Common myeloid progenitor, CD34-positive (primary cell): ENCODE measurements around the gene MYO3A.

Experiments
- CTCF ChIA-PET: fragments of 350-600 bp; sonication (Branson Sonifier 250); formaldehyde crosslinking; loops from one replicate; lab custom pipeline; 2021; ENCODE audit warnings: antibody characterized with exemption; lab: Charles Lee
- POLR2A ChIA-PET: fragments of 350-600 bp; sonication (Branson Sonifier 250); formaldehyde crosslinking; loops from one replicate; lab custom pipeline; 2021; ENCODE audit warnings: antibody characterized with exemption; lab: Charles Lee
- DNase-seq, 3 donors: peaks; one replicate each; pipeline versions ENCODE4 v3.0.0 to v3.0.0-alpha.2; 2013
- H3K27ac ChIP-seq, 2 experiments: 1 replicate in 1 of 2; 2 replicates in 1 of 2; pipeline ENCODE4 v1.7.0; 2013; ENCODE audit warnings: inconsistent platforms in 2 of 2, low read length in 2 of 2, mild to moderate bottlenecking in 2 of 2, low read depth in 1 of 2, moderate library complexity in 1 of 2; ENCODE audit not compliant: severe bottlenecking in 2 of 2, insufficient read depth in 1 of 2, poor library complexity in 1 of 2
- H3K27me3 ChIP-seq, 5 experiments: replicated peaks in 2 of 5; 1 replicate in 3 of 5; 2 replicates in 2 of 5; pipeline versions ENCODE4 v1.6.1 to v1.7.0; 2013; ENCODE audit warnings: low read length in 4 of 5, mild to moderate bottlenecking in 2 of 5, moderate library complexity in 2 of 5, inconsistent platforms in 1 of 5; ENCODE audit not compliant: insufficient read depth in 5 of 5, control insufficient read depth in 4 of 5
- H3K36me3 ChIP-seq, 4 experiments: 1 replicate in 2 of 4; 2 replicates in 2 of 4; pipeline versions ENCODE4 v1.6.1 to v1.7.0; 2013; ENCODE audit warnings: low read length in 3 of 4, control low read depth in 1 of 4, mild to moderate bottlenecking in 1 of 4; ENCODE audit not compliant: control insufficient read depth in 4 of 4, insufficient read depth in 4 of 4
- H3K4me1 ChIP-seq, 4 experiments: 1 replicate in 3 of 4; 2 replicates in 1 of 4; pipeline versions ENCODE4 v1.6.1 to v1.7.1; 2013; ENCODE audit warnings: low read length in 3 of 4, mild to moderate bottlenecking in 3 of 4, control low read depth in 1 of 4, inconsistent platforms in 1 of 4, moderate library complexity in 1 of 4; ENCODE audit not compliant: control insufficient read depth in 4 of 4, insufficient read depth in 4 of 4; ENCODE audit errors: control extremely low read depth in 1 of 4
- H3K4me3 ChIP-seq, 7 experiments: 1 replicate in 4 of 7; 2 replicates in 3 of 7; pipeline versions ENCODE4 v1.5.1 to v1.7.0; 2013; ENCODE audit warnings: mild to moderate bottlenecking in 7 of 7, low read length in 6 of 7, moderate library complexity in 6 of 7, inconsistent platforms in 2 of 7, low read depth in 2 of 7, control low read depth in 1 of 7; ENCODE audit not compliant: insufficient read depth in 4 of 7, control insufficient read depth in 1 of 7; ENCODE audit errors: extremely low read depth in 1 of 7
- H3K9me3 ChIP-seq, 5 experiments: 1 replicate in 4 of 5; 2 replicates in 1 of 5; pipeline versions ENCODE4 v1.6.1 to v1.7.1; 2013; ENCODE audit warnings: low read length in 4 of 5, mild to moderate bottlenecking in 2 of 5, inconsistent platforms in 1 of 5, low read depth in 1 of 5, moderate library complexity in 1 of 5; ENCODE audit not compliant: control insufficient read depth in 4 of 5, insufficient read depth in 2 of 5; ENCODE audit errors: control extremely low read depth in 1 of 5
- WGBS: methylation state at CpG from one replicate; pipeline ENCODE4 v1.1.5; 2013; ENCODE audit not compliant: insufficient coverage; 5-methylcytosine and 5-hydroxymethylcytosine counted together

Gene MYO3A

DNA sequence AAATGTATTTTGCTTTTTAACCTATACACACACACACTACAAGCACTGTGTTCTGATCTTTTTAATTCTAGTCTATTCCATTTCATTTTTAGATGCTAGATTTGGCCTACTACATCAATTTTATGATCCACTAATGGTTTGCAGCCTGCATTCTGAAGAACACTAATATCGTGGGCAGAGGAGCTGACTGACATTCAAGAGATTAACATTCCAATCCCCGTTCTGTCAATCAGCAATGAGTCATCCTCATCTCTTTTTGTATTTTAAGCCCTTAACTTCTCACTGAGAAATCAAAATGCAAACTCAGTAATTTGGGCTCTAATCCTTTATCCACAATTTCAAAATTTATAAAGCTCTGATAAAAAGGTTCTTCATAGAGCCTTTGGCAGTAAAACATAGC is 235.4 kb downstream of the MYO3A start:
- Histone ChIP-seq H3K4me3 (no peak overlapping the region), H3K9me3 (no peaks in the 10 kb centered on the region), H3K4me1 (no peaks in the 10 kb centered on the region), H3K36me3 (no peaks in the 10 kb centered on the region), H3K27ac (no peak overlapping the region), H3K27me3 (peaks cover 0 to 40% (median 8%) of the 10 kb centered on the region in 5 experiments)
- DNase-seq, result no peak
- ChIA-PET CTCF (no interaction called here), POLR2A (no interaction called here)
- WGBS, result 94% methylated on average over 2 of the region's 2 CpGs

DNA sequence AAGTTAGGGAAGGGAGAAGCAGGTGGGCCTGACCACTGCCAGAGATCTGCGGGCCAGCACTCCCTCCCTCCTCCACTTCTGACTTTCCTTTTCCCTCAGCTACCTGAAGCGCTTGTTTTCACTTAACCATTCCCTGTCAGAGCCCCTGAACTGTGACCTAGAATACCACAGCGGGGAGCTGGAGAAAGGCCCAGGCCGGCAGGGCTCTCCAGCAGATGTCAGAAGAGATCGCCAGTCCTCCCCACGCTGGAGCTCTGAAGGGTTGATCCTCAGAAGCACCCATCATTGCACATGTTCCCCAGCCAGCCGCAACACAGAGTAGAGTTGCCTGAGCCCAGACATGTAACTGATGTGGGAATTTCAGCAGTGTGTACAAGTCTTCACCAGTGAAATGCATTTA is 238.1 kb downstream of the MYO3A start:
- no peak for DNase-seq
- H3K36me3 ChIP-seq, result no peaks in the 10 kb centered on the region
- WGBS, result 83% methylated on average over 6 of the region's 7 CpGs
- ChIA-PET POLR2A (no interaction called here), CTCF (no interaction called here)
- H3K9me3 ChIP-seq, result no peaks in the 10 kb centered on the region
- peaks cover under 1 to 46% (median 16%) of the 10 kb centered on the region in 5 experiments for H3K27me3 ChIP-seq
- no peak overlapping the region for H3K4me3 ChIP-seq
- H3K4me1 ChIP-seq, result no peaks in the 10 kb centered on the region
- no peak overlapping the region for H3K27ac ChIP-seq

DNA sequence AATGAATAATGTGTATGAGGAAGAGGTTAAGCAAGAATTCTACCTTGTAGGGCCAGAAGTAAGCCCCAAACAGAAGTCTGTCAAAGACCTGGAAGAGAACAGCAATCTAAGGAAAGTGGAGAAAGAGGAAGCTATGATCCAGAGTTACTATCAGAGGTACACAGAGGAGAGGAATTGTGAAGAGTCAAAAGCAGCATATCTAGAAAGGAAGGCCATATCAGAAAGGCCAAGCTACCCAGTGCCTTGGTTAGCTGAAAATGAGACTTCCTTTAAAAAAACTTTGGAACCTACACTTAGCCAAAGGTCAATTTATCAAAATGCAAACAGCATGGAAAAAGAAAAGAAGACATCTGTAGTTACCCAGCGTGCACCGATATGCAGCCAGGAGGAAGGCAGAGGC is 239.8 kb downstream of the MYO3A start:
- no peaks in the 10 kb centered on the region for H3K9me3 ChIP-seq
- ChIA-PET POLR2A (no interaction called here), CTCF (no interaction called here)
- WGBS, result 77% methylated on average over 2 of the region's 2 CpGs
- no peak for DNase-seq
- H3K27me3 ChIP-seq, result peaks cover 3 to 53% (median 16%) of the 10 kb centered on the region in 5 experiments
- H3K36me3 ChIP-seq, result no peaks in the 10 kb centered on the region
- H3K4me3 ChIP-seq, result no peak overlapping the region
- no peak overlapping the region for H3K27ac ChIP-seq
- H3K4me1 ChIP-seq, result no peaks in the 10 kb centered on the region

DNA sequence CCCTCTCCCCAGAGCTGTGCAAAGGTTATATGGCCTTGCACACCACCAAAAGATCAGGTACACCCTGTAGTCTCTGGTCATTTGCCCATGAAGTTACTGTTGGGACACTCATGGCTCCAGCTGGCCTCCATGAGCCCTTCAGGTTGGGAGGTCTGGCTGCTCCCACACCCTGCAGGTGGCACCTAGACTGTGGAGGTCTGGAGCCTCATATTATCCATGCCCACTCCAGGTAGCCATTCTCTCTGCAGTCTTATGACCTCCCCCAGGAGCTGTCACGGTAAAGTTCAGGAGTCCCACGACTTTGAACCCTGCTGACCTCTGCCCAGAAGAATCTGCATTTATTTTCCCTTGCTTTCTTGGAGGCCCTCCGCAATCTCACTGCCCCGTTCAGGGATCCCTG is 243.3 kb downstream of the MYO3A start:
- ChIA-PET POLR2A (no interaction called here), CTCF (no interaction called here)
- H3K4me1 ChIP-seq, result no peaks in the 10 kb centered on the region
- 98% methylated on average over 4 of the region's 4 CpGs for WGBS
- no peaks in the 10 kb centered on the region for H3K9me3 ChIP-seq
- H3K4me3 ChIP-seq, result no peak overlapping the region
- no peak overlapping the region for H3K27ac ChIP-seq
- DNase-seq, result no peak
- H3K36me3 ChIP-seq, result no peaks in the 10 kb centered on the region
- peaks cover 3 to 30% (median 10%) of the 10 kb centered on the region in 5 experiments for H3K27me3 ChIP-seq

DNA sequence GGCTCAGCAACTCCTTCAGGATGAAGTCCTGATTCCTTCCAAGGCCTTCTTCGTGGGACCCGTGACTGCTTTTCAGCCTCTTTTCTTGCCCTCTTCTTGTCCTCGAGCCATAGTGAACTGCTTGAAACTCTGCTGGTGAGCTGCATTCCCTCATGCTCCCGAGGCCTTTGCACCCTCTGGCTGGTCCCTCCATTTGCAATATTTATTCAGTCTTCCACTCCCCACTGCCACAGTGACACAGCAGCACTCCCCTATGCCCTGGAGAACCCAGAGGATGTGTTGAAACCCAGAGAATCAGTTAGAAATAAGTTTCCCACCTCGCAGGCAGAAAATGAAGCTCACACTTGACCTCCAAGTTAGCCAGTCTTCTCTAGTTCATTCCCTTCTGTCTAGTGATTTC is 260.2 kb downstream of the MYO3A start:
- no peak for DNase-seq
- Histone ChIP-seq H3K27me3 (peaks cover 0 to 4% (median 1%) of the 10 kb centered on the region in 5 experiments), H3K27ac (no peak overlapping the region), H3K36me3 (no peaks in the 10 kb centered on the region), H3K4me3 (no peak overlapping the region), H3K4me1 (no peaks in the 10 kb centered on the region), H3K9me3 (no peaks in the 10 kb centered on the region)
- CTCF ChIA-PET, result no interaction called here
- POLR2A ChIA-PET, result no interaction called here
- whole genome bisulfite sequencing, result 98% methylated on average over 5 of the region's 5 CpGs

DNA sequence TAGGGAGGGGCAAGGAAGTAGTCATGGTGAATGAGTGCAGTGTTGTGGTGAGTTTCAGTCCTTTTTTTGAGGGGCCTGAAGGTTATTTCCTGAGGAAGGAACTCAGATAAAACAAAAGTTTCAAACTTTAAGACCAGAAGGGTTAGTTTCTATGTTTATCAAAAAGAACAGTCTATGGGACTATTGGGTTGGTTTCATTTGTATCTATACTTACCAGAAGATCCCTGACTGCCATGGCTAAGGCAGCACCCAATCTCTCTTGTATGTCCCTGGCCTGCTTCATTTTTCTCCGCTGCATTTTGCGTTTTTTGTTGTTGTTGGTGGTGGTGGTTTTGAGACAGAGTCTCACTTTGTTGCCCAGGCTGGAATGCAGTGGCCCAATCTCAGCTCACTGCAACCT is 263.2 kb downstream of the MYO3A start:
- no CpG with 5 or more reads among the region's 2 CpGs for WGBS
- no peak for DNase-seq
- POLR2A ChIA-PET, result no interaction called here

DNA sequence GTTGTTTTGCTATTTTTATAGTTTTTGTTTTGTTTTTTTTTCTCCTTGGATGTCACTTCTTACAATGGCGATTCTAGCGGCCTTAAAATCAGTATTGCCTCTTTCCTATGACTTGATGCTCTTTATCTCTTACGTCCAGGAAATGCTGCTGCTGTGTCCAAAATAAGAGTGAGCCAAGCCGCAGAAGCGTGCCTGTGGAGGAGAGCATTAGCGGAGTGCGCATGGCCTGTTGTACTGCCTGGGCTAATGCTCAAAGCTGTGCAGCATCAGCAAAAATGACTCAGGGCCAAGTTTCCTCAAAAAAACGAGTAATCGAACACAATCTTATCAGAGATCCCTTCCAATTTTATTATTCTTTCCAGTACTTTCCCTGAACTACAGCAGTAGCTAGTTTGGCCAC is 264.1 kb downstream of the MYO3A start:
- H3K4me3 ChIP-seq, result no peak overlapping the region
- H3K36me3 ChIP-seq, result no peaks in the 10 kb centered on the region
- no peak overlapping the region for H3K27ac ChIP-seq
- no peak for DNase-seq
- ChIA-PET POLR2A (no interaction called here), CTCF (no interaction called here)
- H3K4me1 ChIP-seq, result no peaks in the 10 kb centered on the region
- peaks cover 0 to 11% (median 2%) of the 10 kb centered on the region in 5 experiments for H3K27me3 ChIP-seq
- 98% methylated on average over 9 of the region's 9 CpGs for WGBS
- H3K9me3 ChIP-seq, result no peaks in the 10 kb centered on the region

More for the DNA sequence above, 263.2 kb downstream of the MYO3A start:
- Histone ChIP-seq H3K4me1 (no peaks in the 10 kb centered on the region), H3K9me3 (no peaks in the 10 kb centered on the region), H3K36me3 (no peaks in the 10 kb centered on the region), H3K27me3 (peaks cover 0 to 11% (median 0%) of the 10 kb centered on the region in 5 experiments), H3K27ac (no peak overlapping the region), H3K4me3 (no peak overlapping the region)
- CTCF ChIA-PET, result no interaction called here
